Stimulated activated CD8-positive, alpha-beta memory T cell treated with anti-CD3 and anti-CD28 coated beads, Interleukin-4, amount 100 ng/mL, for 48 hours (primary cell): ENCODE data around the gene UBE2L3.
"Not testable (repeated sequence)": the region's sequence is repeated elsewhere in the genome, so short reads cannot be mapped to it uniquely, and the experiment has no call there.

Experiments used
- DNase-seq: peaks from one replicate; pipeline ENCODE4 v3.0.0-alpha.2; 2020

UBE2L3 gene

GRCh38 chr22:21629255-21630149, 62.0 kb downstream of the UBE2L3 start, which contains the start of gene YDJC:
TSS of gene YDJC (minus strand) at chr22:21630022. CDS start at chr22:21630014, 8 bp downstream.
- DNase-seq = peak; percentile 97

- no peak for DNase-seq
These were observed 63.5 kb downstream of the UBE2L3 start for GRCh38 chr22:21631025-21631424.

GRCh38 chr22:21632237-21632895, 64.9 kb downstream of the UBE2L3 start, which contains the start of gene CCDC116:
TSS of gene CCDC116 (plus strand) at chr22:21632760. CDS start at chr22:21633182, 422 bp downstream.
- DNase-seq = peak; percentile 83

- no peak for DNase-seq
These were observed 65.4 kb downstream of the UBE2L3 start for GRCh38 chr22:21632931-21633330.

GRCh38 chr22:21633481-21633880, 66.0 kb downstream of the UBE2L3 start:
- no peak for DNase-seq

GRCh38 chr22:21634081-21634480, 66.6 kb downstream of the UBE2L3 start:
- no peak for DNase-seq

GRCh38 chr22:21634844-21635243, 67.3 kb downstream of the UBE2L3 start:
- DNase-seq = no peak

- no peak for DNase-seq
These were observed 68.4 kb downstream of the UBE2L3 start for GRCh38 chr22:21635771-21636510.

- no peak for DNase-seq
These were observed 69.2 kb downstream of the UBE2L3 start for GRCh38 chr22:21636629-21637218.

GRCh38 chr22:21637450-21637849, 69.9 kb downstream of the UBE2L3 start:
- not testable (repeated sequence) for DNase-seq

- no peak for DNase-seq
These were observed 71.8 kb downstream of the UBE2L3 start for GRCh38 chr22:21639359-21639758.

- no peak for DNase-seq
These were observed 73.3 kb downstream of the UBE2L3 start for GRCh38 chr22:21640810-21641209.

- DNase-seq = peak; percentile 40
These were observed 73.9 kb downstream of the UBE2L3 start for GRCh38 chr22:21641417-21641788.

- DNase-seq = peak; percentile 97
These were observed 74.5 kb downstream of the UBE2L3 start, which contains the start of gene SDF2L1 for GRCh38 chr22:21641789-21642583. TSS of gene SDF2L1 (plus strand) at chr22:21642302. CDS start at chr22:21642337, 35 bp downstream.

GRCh38 chr22:21642584-21643448, 75.3 kb downstream of the UBE2L3 start:
- DNase-seq = peak; percentile 81

- peak; percentile 38 for DNase-seq
These were observed 76.2 kb downstream of the UBE2L3 start for GRCh38 chr22:21643533-21644357.

GRCh38 chr22:21645513-21645912, 78.0 kb downstream of the UBE2L3 start:
- DNase-seq = not testable (repeated sequence)

GRCh38 chr22:21646608-21647590, 79.4 kb downstream of the UBE2L3 start:
- peak; percentile 82 for DNase-seq

GRCh38 chr22:21650280-21650679, 82.8 kb downstream of the UBE2L3 start:
- no peak for DNase-seq
